PFSK-1 (cell line): ENCODE results near the gene PDE8B.

Source experiments
- POLR2AphosphoS5 ChIP-seq: IDR thresholded peaks from 2 replicates; pipeline ENCODE4 v1.6.1; 2012; ENCODE audit warnings: low read depth, mild to moderate bottlenecking, control low read depth, low read length, moderate library complexity
- TAF1 ChIP-seq: IDR thresholded peaks from 2 replicates; pipeline ENCODE4 v1.6.1; 2012; ENCODE audit warnings: low read length, control low read depth, borderline replicate concordance; ENCODE audit not compliant: insufficient read depth

DNA sequence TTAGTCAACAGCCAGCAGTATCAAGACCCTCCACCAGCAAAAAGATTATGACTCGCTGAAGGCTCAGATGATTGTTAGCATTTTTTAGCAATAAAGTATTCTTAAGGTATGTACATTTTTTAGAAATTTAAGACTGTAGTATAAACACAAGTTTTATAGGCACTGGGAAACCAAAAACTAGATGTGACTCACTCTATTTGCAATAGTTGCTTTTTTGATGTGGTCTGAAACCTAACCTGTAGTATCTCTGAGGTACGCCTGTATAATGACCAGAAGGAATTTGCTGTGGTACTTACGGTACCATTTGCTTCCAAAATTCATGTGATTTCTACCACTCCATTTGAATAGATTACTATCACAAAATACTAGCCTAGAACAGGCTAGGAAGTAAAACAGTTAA lies 220.8 kb downstream of the PDE8B start:
- TF ChIP-seq POLR2AphosphoS5 (no peak), TAF1 (no peak)
